ENCODE measurements around the gene BEST1.
"Not testable (repeated sequence)": the region's sequence is repeated elsewhere in the genome, so short reads cannot be mapped to it uniquely, and the experiment has no call there.

The BEST1 gene

GRCh38 chr11:62001450-62002191 lies 51.5 kb downstream of the BEST1 start:
- H2BK5ac ChIP-seq (ENCODE audit: low read length): no peak overlapping the region
- no peak overlapping the region for H3K23ac ChIP-seq (ENCODE audit: low read depth, low read length, poor library complexity)
- no peaks in the 10 kb centered on the region for H3K79me1 ChIP-seq (ENCODE audit: low read depth, low read length)
- H2BK12ac ChIP-seq (ENCODE audit: low read length): no peak overlapping the region
- no peaks in the 10 kb centered on the region for H3K27me3 ChIP-seq (ENCODE audit: control insufficient read depth in 3 of 3, insufficient read depth in 3 of 3, low read depth in 1 of 3, low read length in 3 of 3)
- no peak overlapping the region for H2AK5ac ChIP-seq (ENCODE audit: low read depth, low read length)
- no peak overlapping the region for H3K18ac ChIP-seq (ENCODE audit: low read length)
- no peak overlapping the region for H3K9ac ChIP-seq (ENCODE audit: low read depth, low read length, poor library complexity)
- H3K9me3 ChIP-seq (replicated peaks in 1 of 2; ENCODE audit: control insufficient read depth in 2 of 2, insufficient read depth in 1 of 2, low read depth in 1 of 2, low read length in 2 of 2): peaks cover 10 to 11% of the 10 kb centered on the region in 2 donors
- H2BK120ac ChIP-seq (ENCODE audit: low read depth, low read length): no peak overlapping the region
- no peak overlapping the region for H3K27ac ChIP-seq (replicated peaks; ENCODE audit: low read length)
- H4K8ac ChIP-seq (ENCODE audit: low read depth, low read length): no peak overlapping the region
- H3K4me2 ChIP-seq (ENCODE audit: insufficient read depth, low read length, poor library complexity, severe bottlenecking): no peak overlapping the region
- no peak overlapping the region for H3K4ac ChIP-seq (ENCODE audit: low read length)
- peaks cover 0 to 4% of the 10 kb centered on the region in 2 donors for H3K4me1 ChIP-seq (ENCODE audit: control insufficient read depth in 2 of 2, insufficient read depth in 1 of 2, low read depth in 1 of 2, low read length in 2 of 2)
- no peak overlapping the region for H3K4me3 ChIP-seq (ENCODE audit: low read length in 2 of 2)
- peak overlapping the region; percentile 59 for H2AFZ ChIP-seq (ENCODE audit: low read length)
- WGBS, 2 donors (ENCODE audit: extremely low coverage in 2 of 2, insufficient read length in 2 of 2, insufficient replicate concordance in 1 of 2): no CpG with 5 or more reads among the region's 12 CpGs
- H3K36me3 ChIP-seq (replicated peaks in 1 of 2; ENCODE audit: control insufficient read depth in 2 of 2, insufficient read depth in 2 of 2, low read length in 2 of 2): no peaks in the 10 kb centered on the region
- no peak overlapping the region for H3K14ac ChIP-seq (ENCODE audit: low read length)
- no peak for DNase-seq (ENCODE audit: low spot score)
- H4K91ac ChIP-seq (ENCODE audit: low read depth, low read length, poor library complexity): no peak overlapping the region
- no peak overlapping the region for H2BK15ac ChIP-seq (ENCODE audit: low read length)

GRCh38 chr11:62002283-62002682 lies 52.1 kb downstream of the BEST1 start:
- H3K4me2 ChIP-seq (ENCODE audit: insufficient read depth, low read length, poor library complexity, severe bottlenecking); H3K14ac ChIP-seq (ENCODE audit: low read length); H2BK120ac ChIP-seq (ENCODE audit: low read depth, low read length); H3K36me3 ChIP-seq (replicated peaks in 1 of 2; ENCODE audit: control insufficient read depth in 2 of 2, insufficient read depth in 2 of 2, low read length in 2 of 2); H2BK15ac ChIP-seq (ENCODE audit: low read length); H3K9ac ChIP-seq (ENCODE audit: low read depth, low read length, poor library complexity); H2BK12ac ChIP-seq (ENCODE audit: low read length); H2AK5ac ChIP-seq (ENCODE audit: low read depth, low read length); H3K4me3 ChIP-seq (ENCODE audit: low read length in 2 of 2); H2AFZ ChIP-seq (ENCODE audit: low read length); H3K18ac ChIP-seq (ENCODE audit: low read length); H4K91ac ChIP-seq (ENCODE audit: low read depth, low read length, poor library complexity); H3K23ac ChIP-seq (ENCODE audit: low read depth, low read length, poor library complexity); H3K4me1 ChIP-seq (ENCODE audit: control insufficient read depth in 2 of 2, insufficient read depth in 1 of 2, low read depth in 1 of 2, low read length in 2 of 2); H2BK5ac ChIP-seq (ENCODE audit: low read length); H3K27ac ChIP-seq (replicated peaks; ENCODE audit: low read length); H4K8ac ChIP-seq (ENCODE audit: low read depth, low read length); DNase-seq (ENCODE audit: low spot score); H3K4ac ChIP-seq (ENCODE audit: low read length); H3K27me3 ChIP-seq (ENCODE audit: control insufficient read depth in 3 of 3, insufficient read depth in 3 of 3, low read depth in 1 of 3, low read length in 3 of 3); H3K79me1 ChIP-seq (ENCODE audit: low read depth, low read length): not testable (repeated sequence)
- H3K9me3 ChIP-seq (replicated peaks in 1 of 2; ENCODE audit: control insufficient read depth in 2 of 2, insufficient read depth in 1 of 2, low read depth in 1 of 2, low read length in 2 of 2): peaks cover 10 to 11% of the 10 kb centered on the region in 2 donors
- no CpG with 5 or more reads among the region's 8 CpGs for WGBS, 2 donors (ENCODE audit: extremely low coverage in 2 of 2, insufficient read length in 2 of 2, insufficient replicate concordance in 1 of 2)

- no peak overlapping the region for H3K4me2 ChIP-seq (ENCODE audit: insufficient read depth, low read length, poor library complexity, severe bottlenecking)
- WGBS, 2 donors (ENCODE audit: extremely low coverage in 2 of 2, insufficient read length in 2 of 2, insufficient replicate concordance in 1 of 2): no CpG with 5 or more reads among the region's 2 CpGs
These were observed 54.3 kb downstream of the BEST1 start for GRCh38 chr11:62004473-62004872.

GRCh38 chr11:62008193-62008592 lies 58.0 kb downstream of the BEST1 start:
- Histone ChIP-seq H2AK5ac (ENCODE audit: low read depth, low read length) (no peak overlapping the region), H3K79me1 (ENCODE audit: low read depth, low read length) (no peaks in the 10 kb centered on the region), H2AFZ (ENCODE audit: low read length) (no peak overlapping the region), H4K91ac (ENCODE audit: low read depth, low read length, poor library complexity) (no peak overlapping the region), H3K9me3 (replicated peaks in 1 of 2; ENCODE audit: control insufficient read depth in 2 of 2, insufficient read depth in 1 of 2, low read depth in 1 of 2, low read length in 2 of 2) (no peaks in the 10 kb centered on the region), H3K27ac (replicated peaks; ENCODE audit: low read length) (no peak overlapping the region), H3K18ac (ENCODE audit: low read length) (no peak overlapping the region), H2BK12ac (ENCODE audit: low read length) (no peak overlapping the region), H3K4me1 (ENCODE audit: control insufficient read depth in 2 of 2, insufficient read depth in 1 of 2, low read depth in 1 of 2, low read length in 2 of 2) (no peaks in the 10 kb centered on the region), H2BK5ac (ENCODE audit: low read length) (no peak overlapping the region), H3K14ac (ENCODE audit: low read length) (no peak overlapping the region), H3K36me3 (replicated peaks in 1 of 2; ENCODE audit: control insufficient read depth in 2 of 2, insufficient read depth in 2 of 2, low read length in 2 of 2) (no peaks in the 10 kb centered on the region), H2BK15ac (ENCODE audit: low read length) (no peak overlapping the region), H2BK120ac (ENCODE audit: low read depth, low read length) (no peak overlapping the region), H3K23ac (ENCODE audit: low read depth, low read length, poor library complexity) (no peak overlapping the region), H3K27me3 (ENCODE audit: control insufficient read depth in 3 of 3, insufficient read depth in 3 of 3, low read depth in 1 of 3, low read length in 3 of 3) (no peaks in the 10 kb centered on the region), H4K8ac (ENCODE audit: low read depth, low read length) (no peak overlapping the region), H3K4ac (ENCODE audit: low read length) (no peak overlapping the region), H3K4me2 (ENCODE audit: insufficient read depth, low read length, poor library complexity, severe bottlenecking) (no peak overlapping the region), H3K4me3 (ENCODE audit: low read length in 2 of 2) (no peak overlapping the region), H3K9ac (ENCODE audit: low read depth, low read length, poor library complexity) (no peak overlapping the region)
- WGBS, 2 donors (ENCODE audit: extremely low coverage in 2 of 2, insufficient read length in 2 of 2, insufficient replicate concordance in 1 of 2): no CpG with 5 or more reads among the region's 1 CpG
- DNase-seq (ENCODE audit: low spot score): no peak

More at GRCh38 chr11:62004473-62004872, 54.3 kb downstream of the BEST1 start:
- Histone ChIP-seq H2BK5ac (ENCODE audit: low read length) (no peak overlapping the region), H2AFZ (ENCODE audit: low read length) (no peak overlapping the region), H3K4me1 (ENCODE audit: control insufficient read depth in 2 of 2, insufficient read depth in 1 of 2, low read depth in 1 of 2, low read length in 2 of 2) (peaks cover 0 to 4% of the 10 kb centered on the region in 2 donors), H3K9ac (ENCODE audit: low read depth, low read length, poor library complexity) (no peak overlapping the region), H3K4ac (ENCODE audit: low read length) (no peak overlapping the region), H4K91ac (ENCODE audit: low read depth, low read length, poor library complexity) (no peak overlapping the region), H3K27ac (replicated peaks; ENCODE audit: low read length) (no peak overlapping the region), H3K4me3 (ENCODE audit: low read length in 2 of 2) (no peak overlapping the region), H2AK5ac (ENCODE audit: low read depth, low read length) (no peak overlapping the region), H3K36me3 (replicated peaks in 1 of 2; ENCODE audit: control insufficient read depth in 2 of 2, insufficient read depth in 2 of 2, low read length in 2 of 2) (no peaks in the 10 kb centered on the region), H4K8ac (ENCODE audit: low read depth, low read length) (no peak overlapping the region), H3K79me1 (ENCODE audit: low read depth, low read length) (no peaks in the 10 kb centered on the region), H2BK120ac (ENCODE audit: low read depth, low read length) (no peak overlapping the region), H3K27me3 (ENCODE audit: control insufficient read depth in 3 of 3, insufficient read depth in 3 of 3, low read depth in 1 of 3, low read length in 3 of 3) (no peaks in the 10 kb centered on the region), H3K23ac (ENCODE audit: low read depth, low read length, poor library complexity) (no peak overlapping the region), H2BK12ac (ENCODE audit: low read length) (no peak overlapping the region), H3K9me3 (replicated peaks in 1 of 2; ENCODE audit: control insufficient read depth in 2 of 2, insufficient read depth in 1 of 2, low read depth in 1 of 2, low read length in 2 of 2) (peaks cover 2 to 8% of the 10 kb centered on the region in 2 donors), H3K18ac (ENCODE audit: low read length) (peak overlapping the region; percentile 70), H3K14ac (ENCODE audit: low read length) (no peak overlapping the region), H2BK15ac (ENCODE audit: low read length) (no peak overlapping the region)
- no peak for DNase-seq (ENCODE audit: low spot score)
